Measurements from ENCODE around the gene RENBP. TPM values are rescaled to one million over a fixed set of nuclear protein-coding genes. Genes with fewer than 3 reads are reported as not detected.

RENBP gene
- total and polyA plus RNA-seq, 7 donors, result 0.97 to 4.4 (median 2.9) TPM

DNA sequence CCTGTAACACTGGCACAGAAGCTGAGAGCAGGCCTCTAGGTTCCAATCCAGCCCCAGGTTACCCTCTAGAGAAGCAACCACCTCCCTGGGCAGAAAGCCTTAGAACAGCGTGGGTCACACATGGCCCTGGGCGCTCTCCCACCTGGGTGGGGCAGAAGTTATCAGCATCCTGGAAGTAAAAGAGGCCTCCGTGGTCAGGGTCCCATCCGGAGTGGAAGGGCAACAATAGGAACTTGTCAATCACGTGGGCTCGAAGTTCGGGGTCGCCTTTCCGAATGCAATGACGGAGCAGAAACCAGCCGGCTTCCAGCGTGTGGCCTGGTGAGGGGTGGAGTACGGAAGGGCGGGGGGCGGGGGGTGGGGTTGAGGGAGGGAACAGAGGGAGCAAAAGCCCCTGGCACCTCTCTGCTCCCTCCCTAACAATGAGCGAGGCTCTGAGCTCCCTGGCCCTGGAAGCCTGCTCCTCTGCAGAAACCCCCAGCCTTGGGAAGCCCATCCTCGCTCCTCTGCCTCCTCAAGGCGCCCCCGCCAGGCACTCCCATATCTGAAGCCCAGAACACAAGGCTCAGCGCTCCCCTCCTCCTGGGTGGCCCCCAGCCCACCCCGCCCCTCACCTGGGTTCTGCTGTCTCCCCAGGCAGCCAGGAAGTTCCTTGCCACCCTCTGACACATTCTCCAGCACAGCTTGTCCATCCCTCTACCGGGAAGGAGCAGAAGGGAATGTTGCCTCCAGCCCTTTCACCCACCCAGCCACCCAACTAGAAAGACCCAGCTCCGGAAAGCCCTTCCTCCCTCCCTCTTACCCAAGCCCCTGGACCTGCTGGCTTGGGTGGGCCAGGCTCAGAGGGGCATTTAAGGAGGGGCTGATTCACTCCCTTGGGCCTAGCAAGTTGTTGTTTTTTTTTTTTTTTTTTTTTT lies 2.8 kb downstream of the RENBP start:
- DNase-seq (no peak), ATAC-seq (no peak)
- Histone ChIP-seq H3K36me3 (ENCODE audit: insufficient read depth in 1 of 2, low read depth in 1 of 2) (no peaks in the 10 kb centered on the region), H3K27me3 (ENCODE audit: insufficient read depth in 3 of 3, low read length in 2 of 3) (peaks cover 0 to 3% (median 0%) of the 10 kb centered on the region in 3 donors), H3K27ac (no peak overlapping the region), H3K9me3 (no peaks in the 10 kb centered on the region), H3K4me3 (no peak overlapping the region), H3K4me1 (no peaks in the 10 kb centered on the region)
- TF ChIP-seq, protein P1, sequence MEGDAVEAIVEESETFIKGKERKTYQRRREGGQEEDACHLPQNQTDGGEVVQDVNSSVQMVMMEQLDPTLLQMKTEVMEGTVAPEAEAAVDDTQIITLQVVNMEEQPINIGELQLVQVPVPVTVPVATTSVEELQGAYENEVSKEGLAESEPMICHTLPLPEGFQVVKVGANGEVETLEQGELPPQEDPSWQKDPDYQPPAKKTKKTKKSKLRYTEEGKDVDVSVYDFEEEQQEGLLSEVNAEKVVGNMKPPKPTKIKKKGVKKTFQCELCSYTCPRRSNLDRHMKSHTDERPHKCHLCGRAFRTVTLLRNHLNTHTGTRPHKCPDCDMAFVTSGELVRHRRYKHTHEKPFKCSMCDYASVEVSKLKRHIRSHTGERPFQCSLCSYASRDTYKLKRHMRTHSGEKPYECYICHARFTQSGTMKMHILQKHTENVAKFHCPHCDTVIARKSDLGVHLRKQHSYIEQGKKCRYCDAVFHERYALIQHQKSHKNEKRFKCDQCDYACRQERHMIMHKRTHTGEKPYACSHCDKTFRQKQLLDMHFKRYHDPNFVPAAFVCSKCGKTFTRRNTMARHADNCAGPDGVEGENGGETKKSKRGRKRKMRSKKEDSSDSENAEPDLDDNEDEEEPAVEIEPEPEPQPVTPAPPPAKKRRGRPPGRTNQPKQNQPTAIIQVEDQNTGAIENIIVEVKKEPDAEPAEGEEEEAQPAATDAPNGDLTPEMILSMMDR (IDR thresholded peaks at IDR 0.05), result no peak
- intact Hi-C loops (cut with DNase I), result no loop called here
- 56 to 66% (median 60%) methylated on average over 8 to 22 of the region's 23 CpGs for WGBS, 3 donors

DNA sequence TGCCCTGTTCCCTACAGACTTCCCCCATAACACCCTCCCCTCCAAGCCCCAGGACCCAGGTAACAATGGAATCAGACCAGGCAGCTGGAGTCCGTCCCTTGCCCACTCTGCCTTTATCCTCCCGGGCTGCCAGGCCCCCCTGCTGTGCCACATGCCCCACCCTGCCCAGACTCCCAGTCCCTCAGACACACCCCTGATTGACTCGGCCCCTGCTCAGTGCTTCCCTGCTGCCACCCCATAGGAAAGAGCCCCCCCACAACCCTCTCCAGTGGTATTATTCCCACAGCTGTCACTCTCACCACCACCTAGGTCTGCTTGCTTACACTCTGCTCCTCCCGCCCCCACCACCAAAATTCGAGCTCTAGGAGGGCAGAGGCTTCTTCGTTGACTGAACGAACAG lies 4.9 kb downstream of the RENBP start:
- no peak for DNase-seq
- TF ChIP-seq, protein P1 (IDR thresholded peaks at IDR 0.05), result no peak
- 53 to 80% (median 61%) methylated on average over 5 to 7 of the region's 7 CpGs for WGBS, 3 donors
- Histone ChIP-seq H3K36me3 (ENCODE audit: insufficient read depth in 1 of 2, low read depth in 1 of 2) (no peaks in the 10 kb centered on the region), H3K27me3 (ENCODE audit: insufficient read depth in 3 of 3, low read length in 2 of 3) (peaks cover 0 to 3% (median 0%) of the 10 kb centered on the region in 3 donors), H3K4me1 (peaks cover 4% of the 10 kb centered on the region), H3K4me3 (no peak overlapping the region), H3K27ac (no peak overlapping the region), H3K9me3 (no peaks in the 10 kb centered on the region)
- intact Hi-C loops (cut with DNase I), result no loop called here
- ATAC-seq, result no peak

DNA sequence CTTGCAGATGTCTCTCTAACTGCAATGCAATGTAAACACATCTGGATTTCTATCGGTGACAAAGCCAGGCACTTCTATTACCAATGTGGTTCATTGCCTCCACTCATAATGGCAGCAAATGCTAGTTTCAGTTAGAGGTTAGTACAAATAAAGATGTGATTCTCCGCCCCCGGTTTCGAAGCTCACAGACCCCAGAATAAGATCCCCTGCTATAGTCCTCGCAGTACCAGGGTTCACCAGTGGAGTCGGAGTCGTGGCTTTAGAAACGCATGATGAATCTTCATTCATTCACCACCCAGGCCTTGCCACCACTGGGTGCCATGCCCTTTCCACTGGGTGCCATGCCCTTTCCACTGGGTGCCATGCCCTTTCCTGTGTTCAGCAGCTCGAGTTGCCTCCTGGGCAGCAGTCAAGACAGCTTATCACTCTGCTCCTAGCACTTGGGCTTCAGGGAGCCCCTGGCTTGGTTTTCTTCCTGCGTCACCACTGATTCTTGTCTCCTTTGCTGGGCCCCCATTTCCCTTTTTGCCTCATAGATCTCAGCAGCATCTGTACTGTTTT lies 6.1 kb downstream of the RENBP start:
- Histone ChIP-seq H3K4me1 (peaks cover 14% of the 10 kb centered on the region), H3K36me3 (ENCODE audit: insufficient read depth in 1 of 2, low read depth in 1 of 2) (peaks cover 0 to 6% of the 10 kb centered on the region in 2 donors), H3K9me3 (no peaks in the 10 kb centered on the region), H3K4me3 (no peak overlapping the region), H3K27ac (no peak overlapping the region), H3K27me3 (ENCODE audit: insufficient read depth in 3 of 3, low read length in 2 of 3) (no peaks in the 10 kb centered on the region)
- TF ChIP-seq, protein P1 (IDR thresholded peaks at IDR 0.05), result no peak
- WGBS, 3 donors, result 72 to 85% (median 77%) methylated on average over 8 to 10 of the region's 10 CpGs
- ATAC-seq (no peak), DNase-seq (no peak)
- intact Hi-C loops (cut with DNase I), result no loop called here

DNA sequence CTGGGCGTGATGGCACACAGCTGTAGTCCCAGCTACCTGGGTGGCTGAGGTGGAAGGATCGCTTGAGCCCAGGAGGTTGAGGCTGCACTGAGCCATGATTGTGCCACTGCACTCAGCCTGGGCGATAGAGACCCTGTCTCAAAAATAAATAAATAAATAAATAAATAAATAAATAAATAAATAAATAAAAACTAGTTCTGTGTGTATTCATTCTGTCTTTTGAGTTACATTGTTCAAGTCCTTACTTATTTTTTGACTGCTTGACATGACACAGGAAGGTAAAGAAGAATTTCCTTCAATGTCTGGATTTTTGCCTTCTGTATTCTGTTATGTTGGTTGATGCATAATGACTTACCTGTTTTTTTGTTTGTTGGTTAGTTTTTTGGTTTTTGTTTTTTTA lies 7.4 kb downstream of the RENBP start:
- DNase-seq, result no peak
- Histone ChIP-seq H3K9me3 (no peaks in the 10 kb centered on the region), H3K27ac (no peak overlapping the region), H3K36me3 (ENCODE audit: insufficient read depth in 1 of 2, low read depth in 1 of 2) (peaks cover 0 to 18% of the 10 kb centered on the region in 2 donors), H3K4me3 (no peak overlapping the region), H3K27me3 (ENCODE audit: insufficient read depth in 3 of 3, low read length in 2 of 3) (no peaks in the 10 kb centered on the region), H3K4me1 (peaks cover 15% of the 10 kb centered on the region)
- no peak for ATAC-seq
- TF ChIP-seq, protein P1 (IDR thresholded peaks at IDR 0.05), result no peak
- intact Hi-C loops (cut with DNase I), result no loop called here
- 90 to 100% (median 91%) methylated on average over 3 of the region's 3 CpGs for WGBS, 3 donors

All from psoas muscle (tissue), 8 donors.